Measurements from ENCODE around the gene EFHD1.
"Not testable (repeated sequence)": the region's sequence is repeated elsewhere in the genome, so short reads cannot be mapped to it uniquely, and the experiment has no call there.

The EFHD1 gene

DNA sequence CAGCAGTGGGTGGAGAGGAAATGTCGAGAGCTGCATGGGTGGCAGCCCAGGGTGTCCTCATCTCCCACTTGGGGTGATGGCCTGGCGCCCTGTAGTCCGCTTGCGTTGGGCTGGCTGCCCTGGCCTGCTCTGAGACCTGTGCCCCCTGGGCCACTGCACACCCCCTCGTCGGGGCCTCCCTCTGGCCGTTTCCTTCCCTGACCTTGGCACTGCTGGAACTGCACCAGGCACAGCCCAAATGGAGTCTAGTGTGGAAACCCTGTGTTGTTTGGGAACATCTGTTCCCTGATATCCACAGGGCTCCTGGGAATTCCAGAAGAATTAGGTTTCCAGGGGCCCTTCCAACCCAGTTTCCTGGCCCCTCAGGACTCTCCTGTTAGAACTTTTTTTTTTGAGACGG lies 13.9 kb downstream of the EFHD1 start:
- no peak for DNase-seq (ENCODE audit: low read depth in 2 of 2)

DNA sequence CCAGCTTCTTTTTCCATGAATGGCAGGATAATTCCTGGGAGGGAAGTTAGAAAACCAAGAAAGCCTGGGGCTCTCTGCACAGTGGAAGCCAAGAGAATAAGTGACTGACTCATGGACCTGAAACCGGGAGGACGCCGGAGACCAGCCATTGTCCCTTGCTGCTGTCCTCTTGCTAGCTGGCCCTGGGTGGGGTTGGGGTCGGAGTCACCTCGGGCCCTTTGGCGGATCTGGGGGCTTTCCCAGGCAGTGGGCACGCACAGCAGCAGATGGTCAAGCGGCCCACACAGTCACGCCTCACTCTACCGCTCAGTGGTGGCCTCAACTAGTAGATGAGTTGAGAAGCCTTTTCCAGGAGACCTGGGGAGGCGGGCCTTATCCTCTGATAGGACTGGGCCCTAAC lies 15.6 kb downstream of the EFHD1 start:
- no peak for DNase-seq (ENCODE audit: low read depth in 2 of 2)

DNA sequence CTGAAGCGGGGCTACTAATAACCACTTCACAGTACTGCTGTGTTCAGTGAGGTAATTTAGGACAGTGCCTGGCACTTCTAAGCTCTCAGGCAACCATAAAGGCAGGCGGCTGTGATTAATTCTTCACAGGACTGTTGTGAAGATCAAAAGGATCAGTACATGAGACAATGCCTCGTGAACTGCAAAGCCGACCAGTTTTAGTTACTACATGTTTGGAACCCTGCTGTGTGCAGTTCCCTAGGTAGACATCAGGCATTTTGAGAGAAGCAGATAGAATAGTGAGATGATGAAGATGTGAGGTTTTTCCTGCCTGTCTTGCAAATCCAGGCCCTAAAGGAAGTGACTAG lies 19.1 kb downstream of the EFHD1 start:
- no peak for DNase-seq (ENCODE audit: low read depth in 2 of 2)

DNA sequence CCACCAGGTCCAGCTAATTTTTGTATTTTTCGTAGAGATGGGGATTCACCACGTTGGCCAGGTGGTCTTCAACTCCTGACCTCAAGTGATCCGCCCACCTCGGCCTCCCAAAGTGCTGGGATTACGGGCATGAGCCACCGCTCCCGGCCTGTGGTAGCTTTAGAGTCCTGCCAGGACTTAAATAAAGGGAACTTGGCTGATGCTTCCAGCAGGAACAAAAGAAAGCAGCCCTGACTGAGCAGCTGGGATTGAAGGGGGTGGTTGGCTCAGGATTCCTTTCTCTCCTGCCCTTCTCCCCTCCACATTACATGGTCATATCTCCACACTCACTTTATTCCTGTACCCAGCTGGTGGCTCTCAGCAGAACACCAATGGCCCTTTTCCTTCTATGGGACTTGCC lies 20.0 kb downstream of the EFHD1 start:
- no peak for DNase-seq (ENCODE audit: low read depth in 2 of 2)

DNA sequence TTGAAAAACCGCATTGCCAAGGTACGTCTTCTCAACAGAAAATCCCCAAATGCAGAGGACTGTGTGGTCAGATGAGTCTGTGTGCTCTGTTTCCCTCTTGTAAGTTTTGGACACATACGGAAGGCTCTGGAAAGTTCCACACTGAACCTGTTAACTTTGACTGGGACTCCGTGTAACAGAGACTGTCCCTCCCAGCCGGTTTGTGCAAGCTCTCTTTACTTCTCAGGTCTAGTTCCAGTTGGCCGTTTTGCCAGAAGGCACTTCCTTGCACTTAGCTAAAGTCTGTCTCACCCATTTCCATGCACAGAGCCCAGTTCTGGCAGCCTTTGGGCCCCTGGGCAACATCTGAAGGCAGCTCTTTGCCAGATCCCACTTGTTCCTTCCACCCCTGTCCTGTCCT lies 22.0 kb downstream of the EFHD1 start:
- DNase-seq (ENCODE audit: low read depth in 2 of 2) = no peak

DNA sequence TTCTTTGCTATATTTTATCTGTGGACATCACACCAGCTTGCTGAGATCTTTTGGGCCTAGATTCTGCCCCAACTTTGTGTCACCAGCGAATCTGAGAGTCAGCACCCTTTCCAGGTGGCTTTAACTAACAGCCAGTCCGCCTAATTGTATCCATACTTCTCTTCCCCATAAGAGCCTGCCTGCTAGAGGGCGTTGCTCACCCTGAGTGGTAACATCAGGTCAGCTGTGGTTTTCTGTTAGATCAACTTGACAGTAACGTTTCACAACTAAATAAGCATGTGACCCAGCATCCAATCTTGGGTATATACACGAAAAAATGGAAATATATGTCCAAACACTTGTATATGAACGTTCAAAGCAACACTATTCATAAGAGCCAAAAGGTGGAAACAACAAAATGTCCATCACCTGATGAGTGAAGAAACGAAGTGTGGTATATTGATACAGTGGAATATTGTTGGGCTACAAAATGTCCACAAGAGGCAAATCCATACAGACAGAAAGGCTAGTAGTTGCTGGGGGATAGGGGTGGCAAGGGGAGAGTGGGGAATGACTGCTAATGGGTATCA lies 24.9 kb downstream of the EFHD1 start:
- no peak for DNase-seq (ENCODE audit: low read depth in 2 of 2)

DNA sequence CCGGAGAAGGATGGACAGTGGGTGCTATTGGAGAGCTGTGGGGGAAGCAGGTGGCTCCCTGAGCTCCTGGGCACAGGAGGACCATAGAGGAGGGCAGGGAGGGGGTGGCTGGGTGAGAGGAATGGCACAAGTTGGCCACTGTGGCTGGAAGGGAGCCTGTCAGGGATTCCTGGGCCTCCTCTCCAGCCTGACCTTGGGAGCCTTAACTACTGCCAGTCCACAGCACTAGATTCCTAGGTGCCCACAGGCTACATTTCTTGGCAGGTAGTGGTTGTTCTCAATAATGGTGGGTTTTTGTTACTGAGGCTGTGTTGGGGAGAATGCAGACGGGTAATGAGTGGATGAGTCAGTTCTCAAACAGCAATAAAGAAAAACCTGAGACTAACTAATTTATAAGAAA lies 26.0 kb downstream of the EFHD1 start:
- DNase-seq (ENCODE audit: low read depth in 2 of 2) = no peak

DNA sequence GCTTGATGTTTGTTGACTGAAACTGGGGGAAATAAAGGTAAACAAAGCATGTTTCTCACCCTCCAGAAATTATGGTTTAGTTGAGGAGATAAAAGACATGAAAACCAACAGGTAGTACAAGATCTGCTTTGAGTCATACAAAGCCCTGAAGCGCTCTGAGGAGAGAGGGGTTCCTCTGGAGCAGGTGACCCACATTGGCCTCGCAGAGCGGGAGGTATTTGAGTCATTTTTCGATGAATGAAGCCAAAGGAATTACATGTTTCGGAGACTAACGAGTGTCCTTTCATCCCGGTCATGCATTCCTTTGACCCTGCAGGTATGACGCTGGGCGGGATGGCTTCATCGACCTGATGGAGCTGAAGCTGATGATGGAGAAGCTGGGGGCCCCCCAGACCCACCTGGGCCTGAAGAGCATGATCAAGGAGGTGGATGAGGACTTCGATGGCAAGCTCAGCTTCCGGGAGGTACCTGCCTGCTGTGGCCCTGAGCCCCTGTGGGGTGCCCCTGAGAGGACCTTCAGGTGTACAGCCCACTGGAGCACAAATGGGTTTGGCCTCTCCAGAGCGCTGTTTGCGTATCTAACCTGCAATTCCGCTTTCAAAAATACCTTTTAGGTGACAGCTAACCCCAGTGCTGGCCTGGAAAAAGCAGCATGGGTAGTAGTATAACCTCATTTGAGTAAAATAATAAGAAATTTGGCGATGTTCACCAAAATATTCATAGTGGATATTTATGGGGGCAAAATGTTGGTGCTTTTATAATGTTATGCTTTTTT lies 29.3 kb downstream of the EFHD1 start:
- DNase-seq (ENCODE audit: low read depth in 2 of 2) = no peak

DNA sequence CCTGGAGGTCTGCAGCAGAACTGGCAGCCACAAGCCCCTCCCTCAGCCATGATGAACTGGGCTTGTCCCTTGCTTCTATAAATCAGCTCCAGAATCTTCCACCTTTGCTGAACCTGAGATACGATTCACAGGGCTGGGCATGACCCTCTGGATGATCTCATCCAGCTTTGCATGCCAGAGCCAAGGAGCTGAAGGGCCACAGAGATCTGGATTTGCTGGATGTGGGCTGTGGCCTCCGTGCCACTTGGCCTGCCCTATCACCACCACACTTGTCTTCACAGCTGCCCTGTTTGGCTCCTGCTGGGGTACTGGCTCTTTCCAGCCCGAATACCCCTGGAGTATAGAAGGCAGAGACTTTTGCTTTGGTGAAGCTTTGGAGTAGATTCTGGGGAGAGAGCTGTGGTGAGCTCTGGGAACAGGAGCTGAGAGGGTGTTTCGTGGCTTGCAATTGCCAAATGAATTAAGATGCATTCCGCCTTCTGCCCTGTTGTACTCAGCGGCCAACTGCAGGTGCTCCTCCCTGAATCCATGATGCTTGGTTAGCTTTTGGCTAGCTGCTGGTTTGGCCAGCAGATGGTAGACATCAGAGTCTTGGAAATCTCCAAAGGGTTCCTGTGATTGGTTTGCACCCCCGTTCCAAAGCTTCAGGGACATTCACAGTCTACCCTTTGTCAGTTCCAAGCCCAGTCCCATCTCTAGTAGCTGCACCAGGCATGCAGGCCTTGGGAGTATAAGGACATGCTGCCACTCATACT lies 32.8 kb downstream of the EFHD1 start:
- no peak for DNase-seq (ENCODE audit: low read depth in 2 of 2)

DNA sequence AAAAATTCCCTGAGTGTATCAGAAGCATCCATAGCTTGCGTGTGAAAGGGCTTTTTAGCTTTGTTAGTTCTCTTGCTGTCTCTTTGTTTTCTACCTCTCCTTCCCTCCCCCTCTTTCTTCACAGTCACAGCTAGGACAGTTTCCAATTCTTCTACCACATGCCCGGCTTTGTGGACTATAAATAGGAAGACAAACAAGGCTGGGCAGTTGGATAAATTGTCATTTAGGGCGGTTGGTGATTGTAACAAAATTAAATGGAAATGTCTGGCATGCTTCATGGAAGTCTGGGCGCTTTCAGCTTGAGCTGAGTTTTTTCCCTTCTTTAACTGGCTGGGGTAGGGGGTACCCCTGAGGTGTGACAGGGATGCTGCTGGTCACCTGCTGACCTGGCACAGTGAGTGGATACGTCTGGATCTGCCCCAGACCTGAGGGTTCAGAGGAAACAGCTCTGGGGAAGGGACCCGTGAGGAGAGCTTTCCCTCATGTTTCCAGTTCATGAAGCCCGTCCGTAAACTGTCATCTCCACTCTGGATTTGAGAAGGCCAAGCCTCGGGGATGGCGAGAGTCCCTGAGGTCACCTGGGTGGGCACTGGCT lies 34.7 kb downstream of the EFHD1 start:
- DNase-seq (ENCODE audit: low read depth in 2 of 2) = no peak

DNA sequence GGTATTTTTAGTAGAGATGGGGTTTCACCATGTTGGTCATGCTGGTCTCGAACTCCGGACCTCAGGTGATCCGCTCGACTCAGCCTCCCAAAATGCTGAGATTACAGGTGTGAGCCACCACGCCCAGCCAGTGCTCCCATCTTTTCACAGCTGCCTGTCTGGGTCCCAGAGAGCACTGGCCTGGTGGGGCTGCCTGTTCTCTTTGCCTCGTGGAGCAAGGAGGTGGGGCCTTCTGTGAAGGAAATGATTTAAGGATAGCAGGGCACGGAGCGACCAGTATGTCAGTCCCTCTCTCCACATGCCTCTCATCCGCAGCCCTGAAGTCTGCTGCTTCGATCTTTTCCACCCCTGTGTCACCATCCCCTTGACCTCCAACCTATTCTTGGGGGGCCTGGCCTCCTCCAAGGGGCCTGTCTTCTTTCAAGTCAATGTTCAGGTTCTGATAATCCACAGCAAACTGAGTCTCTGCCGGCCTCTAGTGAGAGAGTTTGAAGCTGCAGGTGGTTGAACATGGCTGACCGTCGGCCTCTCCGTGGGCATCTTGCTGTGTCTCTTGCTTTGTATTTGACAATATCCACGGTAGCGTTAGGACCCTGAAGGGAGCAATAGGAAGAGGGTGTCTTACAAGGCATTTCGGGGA lies 35.5 kb downstream of the EFHD1 start:
- no peak for DNase-seq (ENCODE audit: low read depth in 2 of 2)

DNA sequence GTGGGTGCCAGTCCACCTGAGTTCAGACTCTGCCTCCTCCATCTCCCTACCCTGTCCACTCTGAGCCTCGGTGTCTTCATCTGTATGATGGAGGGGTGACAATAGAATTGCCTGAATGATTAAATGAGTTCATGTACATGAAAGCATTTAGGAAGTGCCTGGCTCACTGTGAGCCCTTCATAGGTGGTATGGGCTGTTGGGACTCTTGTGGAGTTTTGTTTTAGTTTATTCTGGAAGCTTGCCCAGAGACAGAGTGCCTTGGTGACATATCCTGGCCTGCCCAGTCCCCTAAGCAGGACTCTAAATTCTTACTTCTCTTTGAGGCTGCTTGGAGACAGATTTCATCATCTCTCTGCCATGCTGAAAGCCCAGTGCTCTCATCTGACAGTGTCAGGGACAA lies 39.2 kb downstream of the EFHD1 start:
- no peak for DNase-seq (ENCODE audit: low read depth in 2 of 2)

DNA sequence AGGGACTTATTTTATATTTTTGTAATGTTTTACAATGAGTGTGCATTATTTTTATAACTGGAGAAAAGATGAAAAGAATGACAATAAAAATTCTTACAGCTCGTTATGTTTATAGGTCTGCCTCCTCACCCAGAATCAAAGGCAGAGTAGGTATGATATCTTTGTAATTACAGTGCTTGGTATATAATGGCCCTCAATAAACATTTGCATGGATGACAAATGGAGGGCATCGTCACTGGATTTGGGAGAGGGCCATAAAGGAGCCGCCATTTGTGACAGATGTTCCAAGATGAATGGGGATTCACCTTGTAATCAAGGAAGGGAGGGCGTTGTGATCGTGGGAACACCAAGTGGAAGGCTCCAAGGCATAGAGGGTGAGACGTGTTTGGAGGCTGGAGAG lies 41.1 kb downstream of the EFHD1 start:
- DNase-seq (ENCODE audit: low read depth in 2 of 2) = no peak

DNA sequence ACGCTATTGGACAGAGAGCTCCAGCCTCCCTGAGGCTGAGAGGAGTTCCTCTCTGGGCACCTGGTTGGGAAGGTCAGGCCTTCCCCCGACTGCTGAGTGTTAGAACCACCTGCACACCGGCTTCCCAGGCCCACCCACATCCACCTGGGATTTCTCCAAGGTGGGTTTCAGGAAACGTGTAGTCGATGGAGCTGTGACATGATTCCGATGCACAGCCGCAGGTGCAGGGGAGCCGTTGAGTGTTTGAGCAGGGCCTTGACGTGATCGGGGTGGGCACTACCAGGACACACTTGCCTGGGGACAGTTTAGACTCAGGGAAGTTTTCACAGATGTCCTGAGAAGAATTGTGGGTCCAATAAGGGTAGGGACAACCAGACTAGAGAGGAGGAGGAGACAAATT lies 42.0 kb downstream of the EFHD1 start:
- DNase-seq (ENCODE audit: low read depth in 2 of 2) = no peak

DNA sequence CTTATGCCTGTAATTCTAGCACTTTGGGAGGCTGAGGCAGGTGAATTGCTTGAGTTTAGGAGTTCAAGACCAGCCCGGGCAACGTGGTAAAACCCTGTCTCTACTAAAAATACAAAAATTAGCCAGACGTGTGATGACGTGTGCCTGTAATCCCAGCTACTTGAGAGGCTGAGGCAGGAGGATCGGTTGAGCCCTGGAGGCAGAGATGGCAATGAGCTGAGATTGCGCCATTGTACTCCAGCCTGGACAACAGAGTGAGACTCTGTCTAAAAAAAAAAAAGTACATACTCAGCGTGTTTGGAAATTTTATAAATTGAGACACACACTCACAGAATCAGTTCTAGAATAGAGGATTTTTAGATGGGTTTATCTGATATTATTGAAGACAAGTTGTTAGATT lies 46.6 kb downstream of the EFHD1 start:
- DNase-seq (ENCODE audit: low read depth in 2 of 2) = no peak

DNA sequence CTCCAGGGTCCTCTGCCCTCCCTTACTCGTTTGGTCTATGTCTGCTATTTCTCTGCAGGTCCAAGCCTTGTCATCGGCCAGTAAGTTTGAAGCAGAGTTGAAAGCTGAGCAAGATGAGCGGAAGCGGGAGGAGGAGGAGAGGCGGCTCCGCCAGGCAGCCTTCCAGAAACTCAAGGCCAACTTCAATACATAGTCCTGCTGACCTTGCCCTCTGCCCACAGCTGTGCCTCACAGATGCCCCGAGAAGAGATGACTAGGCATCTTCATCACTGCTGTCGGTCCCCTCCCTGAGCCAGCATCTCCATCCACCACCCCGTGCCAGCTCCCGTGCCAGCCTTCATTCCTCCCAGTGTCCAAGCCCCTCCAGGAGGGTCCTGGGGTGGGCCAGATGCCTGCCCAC lies 48.1 kb downstream of the EFHD1 start:
- no peak for DNase-seq (ENCODE audit: low read depth in 2 of 2)

DNA sequence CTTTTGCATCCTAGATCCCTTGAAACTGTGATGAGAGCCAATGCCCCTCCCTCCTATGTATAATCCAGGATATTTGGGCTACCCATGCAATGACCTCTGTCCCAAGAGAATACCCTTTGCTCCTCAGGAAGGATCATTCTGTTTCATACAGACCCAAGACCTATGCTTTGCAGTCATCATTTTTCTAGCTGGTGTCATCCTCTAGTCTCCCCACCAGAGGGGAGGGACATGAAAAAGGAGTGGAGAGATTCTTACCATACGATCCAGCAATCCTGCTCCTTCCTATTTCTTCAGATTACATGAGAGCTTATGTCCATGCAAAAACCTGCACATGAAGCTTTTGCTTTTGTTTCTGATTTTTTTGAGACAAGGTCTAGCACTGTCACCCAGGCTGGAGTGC lies 50.0 kb downstream of the EFHD1 start:
- no peak for DNase-seq (ENCODE audit: low read depth in 2 of 2)

DNA sequence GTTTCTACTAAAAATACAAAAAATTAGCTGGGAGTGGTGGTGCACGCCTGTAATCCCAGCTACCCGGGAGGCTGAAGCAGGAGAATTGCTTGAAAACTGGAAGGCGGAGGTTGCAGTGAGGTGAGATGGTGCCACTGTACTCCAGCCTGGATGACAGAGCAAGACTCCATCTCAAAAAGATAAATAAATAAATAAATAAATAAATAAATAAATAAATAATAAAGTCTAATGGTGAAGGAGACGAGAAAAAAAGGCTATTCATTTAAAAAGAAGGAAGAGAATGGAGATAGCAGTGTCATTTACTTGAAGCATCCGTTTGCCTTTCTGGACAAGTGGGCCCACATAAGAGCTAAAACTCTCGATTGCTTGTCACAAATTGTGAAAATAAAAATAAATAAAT lies 52.0 kb downstream of the EFHD1 start:
- DNase-seq (ENCODE audit: low read depth in 2 of 2) = not testable (repeated sequence)

DNA sequence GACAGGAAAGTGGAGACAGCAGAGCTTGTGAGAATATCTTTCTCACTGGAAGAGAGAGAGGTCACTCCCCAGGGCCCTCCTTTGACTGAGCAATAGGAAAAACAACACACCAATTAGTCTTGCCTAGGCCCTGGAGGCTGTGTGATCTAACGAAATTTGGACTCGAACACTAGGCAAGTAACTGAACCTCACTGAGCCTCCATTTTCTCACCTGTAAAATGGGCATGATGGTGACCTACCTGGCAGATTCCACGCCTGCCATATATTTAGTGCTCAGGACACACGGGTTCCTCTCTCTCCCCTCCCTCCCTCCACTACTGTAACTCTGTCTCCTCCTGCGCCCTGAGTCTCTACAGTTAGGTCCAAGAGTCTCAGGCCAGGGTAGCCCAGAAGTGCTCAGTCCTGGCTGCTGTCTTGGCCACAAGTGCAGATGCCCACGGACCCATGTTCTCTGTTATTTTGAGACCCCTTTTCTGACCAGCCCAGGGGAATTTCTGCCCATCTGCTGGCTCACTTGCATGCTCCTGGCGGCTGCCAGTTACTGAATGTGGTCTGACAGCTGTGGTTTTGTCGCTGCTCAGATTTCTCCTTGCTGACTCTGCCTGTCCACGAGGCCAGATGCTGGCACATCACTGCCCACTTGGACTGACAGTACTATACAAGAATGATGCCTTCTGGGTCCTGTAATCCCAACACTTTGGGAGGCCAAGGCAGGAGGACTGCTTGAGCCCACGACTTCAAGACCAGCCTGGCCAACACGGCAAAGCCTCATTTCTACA lies 54.2 kb downstream of the EFHD1 start:
- DNase-seq (ENCODE audit: low read depth in 2 of 2) = no peak

DNA sequence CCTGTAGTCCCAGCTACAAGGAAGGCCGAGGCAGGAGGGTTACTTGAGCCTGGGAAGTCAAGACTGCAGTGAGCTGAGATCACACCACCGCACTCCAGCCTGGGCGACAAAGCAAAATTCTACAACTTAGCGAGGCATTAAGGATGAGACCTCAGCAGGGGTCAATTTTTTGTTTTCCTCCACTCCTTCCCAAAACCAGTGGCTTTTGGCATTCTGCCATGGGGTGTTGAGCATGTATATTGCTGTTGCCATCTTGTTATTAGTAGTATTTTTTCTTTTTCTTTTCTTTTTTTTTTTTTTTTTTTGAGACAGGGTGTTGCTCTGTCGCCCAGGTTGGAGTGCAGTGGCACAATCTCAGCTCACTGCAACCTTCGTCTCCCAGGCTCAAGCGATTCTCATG lies 54.8 kb downstream of the EFHD1 start:
- no peak for DNase-seq (ENCODE audit: low read depth in 2 of 2)

DNA sequence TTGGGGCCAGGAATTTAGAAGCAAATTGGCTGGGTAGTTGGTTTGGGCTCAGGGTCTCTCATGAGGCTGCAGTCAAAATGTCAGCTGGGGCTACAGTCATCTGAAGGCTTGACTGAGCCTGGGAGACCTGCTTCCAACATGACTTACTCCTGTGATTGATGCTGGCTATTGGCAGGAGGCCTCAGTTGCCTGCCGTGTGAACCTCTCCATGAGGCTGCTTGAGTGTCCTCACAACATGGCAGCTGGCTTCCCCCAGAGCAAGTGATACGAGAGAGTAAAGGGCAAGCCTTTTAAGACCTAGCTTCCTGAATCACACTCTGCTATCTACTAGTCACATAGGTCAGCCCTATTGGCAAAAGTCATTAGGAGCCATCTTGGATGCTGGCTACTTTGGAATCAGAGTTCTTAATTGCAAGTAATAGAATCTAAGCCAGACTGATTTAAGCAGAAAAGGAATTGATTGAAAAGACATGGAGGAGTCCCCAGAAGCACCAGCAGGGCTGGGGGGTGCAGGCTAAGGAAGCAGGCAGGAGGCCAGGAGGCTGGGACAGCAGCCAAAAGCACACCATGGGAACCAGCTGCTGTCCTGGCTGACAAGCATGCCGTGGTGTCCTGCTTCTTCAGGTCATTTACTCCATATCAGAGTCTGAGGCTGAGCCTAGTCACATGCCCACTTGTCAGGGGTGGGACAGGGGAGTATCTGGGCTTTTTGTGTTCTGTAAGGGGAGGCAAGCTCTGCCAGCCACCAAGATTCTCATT lies 55.9 kb downstream of the EFHD1 start:
- DNase-seq (ENCODE audit: low read depth in 2 of 2) = no peak

Data from fibroblast of skin of left biceps (primary cell).